ELF-1 (cell line): Measurements from ENCODE around the gene NOP16.

Experiments used
- DNase-seq: peaks from one replicate; pipeline ENCODE4 v3.0.0-alpha.2; 2016; ENCODE audit warnings: low read depth, low spot score

Gene NOP16

GRCh38 chr5:176360894-176361436, 27.4 kb downstream of the NOP16 start:
- DNase-seq = no peak

GRCh38 chr5:176359658-176360057, 28.7 kb downstream of the NOP16 start:
- no peak for DNase-seq

GRCh38 chr5:176356179-176356566, 32.2 kb downstream of the NOP16 start:
- DNase-seq = no peak

- DNase-seq = peak; percentile 17
These were observed 32.8 kb downstream of the NOP16 start for GRCh38 chr5:176355400-176356178.

- no peak for DNase-seq
These were observed 34.9 kb downstream of the NOP16 start for GRCh38 chr5:176353533-176353932.

- peak; percentile 35 for DNase-seq
These were observed 36.1 kb downstream of the NOP16 start for GRCh38 chr5:176352116-176352878.

GRCh38 chr5:176350416-176350815, 38.0 kb downstream of the NOP16 start:
- no peak for DNase-seq

GRCh38 chr5:176342766-176343458, 45.5 kb downstream of the NOP16 start:
- no peak for DNase-seq

- no peak for DNase-seq
These were observed 46.3 kb downstream of the NOP16 start for GRCh38 chr5:176342158-176342483.

GRCh38 chr5:176341325-176342157, 46.9 kb downstream of the NOP16 start:
- DNase-seq = no peak

GRCh38 chr5:176339304-176339703, 49.1 kb downstream of the NOP16 start:
- no peak for DNase-seq

GRCh38 chr5:176337913-176338312, 50.5 kb downstream of the NOP16 start:
- DNase-seq = no peak

- no peak for DNase-seq
These were observed 54.2 kb downstream of the NOP16 start for GRCh38 chr5:176334031-176334770.
